ENCODE results near the gene POU2AF1.

POU2AF1 gene

GRCh38 chr11:111330234-111330893 lies 48.7 kb downstream of the POU2AF1 start:
- no peak overlapping the region for H3K27ac ChIP-seq (ENCODE audit: low read depth, low read length)
- no peaks in the 10 kb centered on the region for H3K79me2 ChIP-seq (ENCODE audit: insufficient read depth, low read length)
- no peak overlapping the region for H2AFZ ChIP-seq (ENCODE audit: low read depth, low read length, severe bottlenecking)
- H3K9me3 ChIP-seq (ENCODE audit: insufficient read depth, low read length), result no peaks in the 10 kb centered on the region
- no peaks in the 10 kb centered on the region for H4K20me1 ChIP-seq (ENCODE audit: low read depth, low read length)
- H3K4me3 ChIP-seq (ENCODE audit: insufficient read depth, low read length, poor library complexity, severe bottlenecking), result no peak overlapping the region
- no peaks in the 10 kb centered on the region for H3K27me3 ChIP-seq (ENCODE audit: low read length)
- no peak for TF ChIP-seq EZH2phosphoT487 (conservative IDR thresholded peaks at IDR 0.05; ENCODE audit: low read length)
- no peak for TF ChIP-seq CTCF (IDR thresholded peaks at IDR 0.05; ENCODE audit: insufficient read depth, low read length, poor library complexity, severe bottlenecking)
- no peak overlapping the region for H3K9ac ChIP-seq (ENCODE audit: low read length)
- H3K9me2 ChIP-seq (replicated peaks; ENCODE audit: insufficient read depth, low read length), result no peaks in the 10 kb centered on the region
- no peaks in the 10 kb centered on the region for H3K36me3 ChIP-seq (ENCODE audit: low read length)
- H3F3A ChIP-seq (ENCODE audit: insufficient read depth), result no peaks in the 10 kb centered on the region
- no peak overlapping the region for H3K4me2 ChIP-seq (ENCODE audit: low read depth, low read length, poor library complexity, severe bottlenecking)

GRCh38 chr11:111329306-111330204 lies 49.5 kb downstream of the POU2AF1 start:
- H3K27ac ChIP-seq (ENCODE audit: low read depth, low read length), result no peak overlapping the region
- H3F3A ChIP-seq (ENCODE audit: insufficient read depth), result no peaks in the 10 kb centered on the region
- no peak for TF ChIP-seq EZH2phosphoT487 (conservative IDR thresholded peaks at IDR 0.05; ENCODE audit: low read length)
- no peak for TF ChIP-seq CTCF (IDR thresholded peaks at IDR 0.05; ENCODE audit: insufficient read depth, low read length, poor library complexity, severe bottlenecking)
- no peaks in the 10 kb centered on the region for H3K79me2 ChIP-seq (ENCODE audit: insufficient read depth, low read length)
- no peaks in the 10 kb centered on the region for H3K9me2 ChIP-seq (replicated peaks; ENCODE audit: insufficient read depth, low read length)
- no peaks in the 10 kb centered on the region for H3K27me3 ChIP-seq (ENCODE audit: low read length)
- H3K9ac ChIP-seq (ENCODE audit: low read length), result no peak overlapping the region
- H3K4me2 ChIP-seq (ENCODE audit: low read depth, low read length, poor library complexity, severe bottlenecking), result no peak overlapping the region
- H2AFZ ChIP-seq (ENCODE audit: low read depth, low read length, severe bottlenecking), result no peak overlapping the region
- H4K20me1 ChIP-seq (ENCODE audit: low read depth, low read length), result no peaks in the 10 kb centered on the region
- H3K4me3 ChIP-seq (ENCODE audit: insufficient read depth, low read length, poor library complexity, severe bottlenecking), result no peak overlapping the region
- no peaks in the 10 kb centered on the region for H3K9me3 ChIP-seq (ENCODE audit: insufficient read depth, low read length)
- H3K36me3 ChIP-seq (ENCODE audit: low read length), result no peaks in the 10 kb centered on the region

GRCh38 chr11:111327908-111328624 lies 51.0 kb downstream of the POU2AF1 start:
- TF ChIP-seq EZH2phosphoT487 (conservative IDR thresholded peaks at IDR 0.05; ENCODE audit: low read length) (no peak), CTCF (IDR thresholded peaks at IDR 0.05; ENCODE audit: insufficient read depth, low read length, poor library complexity, severe bottlenecking) (no peak)
- no peaks in the 10 kb centered on the region for H3K27me3 ChIP-seq (ENCODE audit: low read length)
- H4K20me1 ChIP-seq (ENCODE audit: low read depth, low read length), result no peaks in the 10 kb centered on the region
- no peaks in the 10 kb centered on the region for H3K9me3 ChIP-seq (ENCODE audit: insufficient read depth, low read length)
- no peaks in the 10 kb centered on the region for H3K36me3 ChIP-seq (ENCODE audit: low read length)
- H3F3A ChIP-seq (ENCODE audit: insufficient read depth), result no peaks in the 10 kb centered on the region
- no peak overlapping the region for H2AFZ ChIP-seq (ENCODE audit: low read depth, low read length, severe bottlenecking)
- no peaks in the 10 kb centered on the region for H3K79me2 ChIP-seq (ENCODE audit: insufficient read depth, low read length)
- H3K4me3 ChIP-seq (ENCODE audit: insufficient read depth, low read length, poor library complexity, severe bottlenecking), result no peak overlapping the region
- no peaks in the 10 kb centered on the region for H3K9me2 ChIP-seq (replicated peaks; ENCODE audit: insufficient read depth, low read length)
- H3K9ac ChIP-seq (ENCODE audit: low read length), result no peak overlapping the region
- no peak overlapping the region for H3K4me2 ChIP-seq (ENCODE audit: low read depth, low read length, poor library complexity, severe bottlenecking)
- H3K27ac ChIP-seq (ENCODE audit: low read depth, low read length), result no peak overlapping the region
